Esophagus (tissue), 2 donors: ENCODE measurements around the gene SAP30L. TPM values are rescaled to one million over a fixed set of nuclear protein-coding genes. Genes with fewer than 3 reads are reported as not detected.

ENCODE experiments used
- H3K27ac ChIP-seq, 2 donors: one replicate each; pipeline ENCODE4 v1.5.1; 2013; ENCODE audit warnings: low read depth in 2 of 2, mild to moderate bottlenecking in 2 of 2, inconsistent platforms in 1 of 2, low read length in 1 of 2, moderate library complexity in 1 of 2
- H3K27me3 ChIP-seq, 2 donors: one replicate each; pipeline ENCODE4 v1.6.1; 2013; ENCODE audit warnings: low read length in 2 of 2, control low read depth in 1 of 2, mild to moderate bottlenecking in 1 of 2; ENCODE audit not compliant: insufficient read depth in 2 of 2, control insufficient read depth in 1 of 2
- H3K36me3 ChIP-seq, 2 donors: one replicate each; pipeline ENCODE4 v1.6.1; 2013; ENCODE audit warnings: low read length in 1 of 2; ENCODE audit not compliant: control insufficient read depth in 2 of 2, insufficient read depth in 2 of 2
- H3K4me1 ChIP-seq, 2 donors: one replicate each; pipeline ENCODE4 v1.6.1; 2013; ENCODE audit warnings: low read length in 1 of 2; ENCODE audit not compliant: control insufficient read depth in 2 of 2, insufficient read depth in 2 of 2
- H3K4me3 ChIP-seq, 2 donors: one replicate each; pipeline ENCODE4 v1.5.1; 2013; ENCODE audit warnings: low read length in 2 of 2, mild to moderate bottlenecking in 2 of 2, low read depth in 1 of 2, moderate library complexity in 1 of 2
- H3K9me3 ChIP-seq, 2 donors: one replicate each; pipeline ENCODE4 v1.6.1; 2013; ENCODE audit warnings: mild to moderate bottlenecking in 2 of 2, low read depth in 1 of 2, low read length in 1 of 2, moderate library complexity in 1 of 2; ENCODE audit not compliant: control insufficient read depth in 2 of 2, insufficient read depth in 1 of 2
- WGBS, 2 donors: extraction: QIAGEN DNeasy Blood & Tissue Kit; methylation state at CpG; one replicate each; pipeline ENCODE4 v1.1.7; 2013; 5-methylcytosine and 5-hydroxymethylcytosine counted together
- polyA plus RNA-seq, 2 donors: library from polyadenylated mRNA; stranded (reverse); fragments of 200-250 nt; gene quantifications; one replicate each; pipeline ENCODE4 v1.2.3, GENCODE V29; 2013
- donor health status: healthy with polysubstance abuse.
- donor health status: Bipolar disorder and iron deficiency.

SAP30L gene
- polyA plus RNA-seq, 2 donors: 11.8 to 16.3 TPM

DNA sequence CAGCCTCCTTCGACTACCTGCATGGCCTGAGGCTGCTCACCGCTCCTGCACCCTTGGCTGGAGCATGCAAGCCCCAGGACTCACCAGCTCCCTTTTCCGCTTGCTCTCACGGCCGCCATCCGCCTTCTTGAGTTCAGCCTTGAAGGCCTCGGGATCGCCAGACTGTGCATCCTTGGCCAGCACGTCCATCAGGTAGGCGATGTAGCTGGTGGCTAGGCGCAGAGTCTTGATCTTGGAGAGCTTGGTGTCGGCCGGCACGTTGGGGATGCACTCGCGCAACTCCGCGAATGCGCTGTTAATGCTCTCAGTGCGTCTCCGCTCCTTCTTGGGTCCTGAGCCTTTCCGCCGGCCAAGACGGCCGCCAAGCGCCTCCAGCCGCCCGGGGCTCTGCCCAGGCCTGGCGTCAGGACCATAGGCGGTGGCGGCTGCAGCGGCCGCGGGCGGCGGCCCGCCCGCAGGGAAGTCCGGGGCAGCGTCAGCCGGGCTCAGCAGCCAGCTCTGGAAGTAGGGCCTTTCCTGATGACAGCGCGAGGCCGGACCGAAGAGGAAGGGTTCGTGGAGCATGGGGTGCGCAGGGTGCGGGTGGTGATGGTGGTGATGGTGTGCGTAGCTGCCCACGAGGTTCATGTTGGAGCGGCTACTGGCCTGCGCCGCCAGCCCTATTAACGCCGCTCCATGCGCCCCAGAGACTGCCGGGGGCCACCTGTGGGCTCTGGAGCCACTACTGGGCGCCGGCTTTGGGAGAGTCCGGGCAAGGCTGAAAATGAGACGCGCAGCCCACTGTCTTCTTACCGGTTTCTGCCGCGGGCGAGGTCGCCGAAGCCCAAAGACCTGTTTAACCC, 31.8 kb downstream of the SAP30L start:
- H3K36me3 ChIP-seq: no peaks in the 10 kb centered on the region
- no peak overlapping the region for H3K27ac ChIP-seq
- H3K4me3 ChIP-seq: peak overlapping the region in 1 of 2 donors; percentile 30
- peaks cover 16 to 69% of the 10 kb centered on the region in 2 donors for H3K27me3 ChIP-seq
- 4% methylated on average over 67 to 68 of the region's 68 CpGs for WGBS, 2 donors
- peaks cover 2 to 3% of the 10 kb centered on the region in 2 donors for H3K9me3 ChIP-seq
- H3K4me1 ChIP-seq: peaks cover 18 to 23% of the 10 kb centered on the region in 2 donors

- Histone ChIP-seq H3K4me1 (peaks cover 18 to 23% of the 10 kb centered on the region in 2 donors), H3K27me3 (peaks cover 16 to 66% of the 10 kb centered on the region in 2 donors), H3K36me3 (no peaks in the 10 kb centered on the region), H3K9me3 (peaks cover 2 to 3% of the 10 kb centered on the region in 2 donors), H3K4me3 (peak within 1 kb of the TSS in 1 of 2 donors; percentile 30), H3K27ac (no peak within 1 kb of the TSS)
- WGBS, 2 donors: 1 to 2% methylated on average over 20 of the region's 20 CpGs
Observed at GRCh38 chr5:154478224-154478565, 32.4 kb downstream of the SAP30L start, which contains the start of gene HAND1. Gene HAND1 (minus strand): TSS chr5:154478227. CDS start chr5:154478008, 219 bp downstream.

- no peak overlapping the region for H3K27ac ChIP-seq
- H3K9me3 ChIP-seq: peaks cover 2 to 3% of the 10 kb centered on the region in 2 donors
- H3K4me3 ChIP-seq: peak overlapping the region in 1 of 2 donors; percentile 30
- WGBS, 2 donors: 6 to 9% methylated on average over 25 to 27 of the region's 27 CpGs
- H3K4me1 ChIP-seq: peaks cover 18 to 20% of the 10 kb centered on the region in 2 donors
- peaks cover 16 to 61% of the 10 kb centered on the region in 2 donors for H3K27me3 ChIP-seq
- H3K36me3 ChIP-seq: no peaks in the 10 kb centered on the region
Observed at GRCh38 chr5:154478752-154479159, 33.0 kb downstream of the SAP30L start.

DNA sequence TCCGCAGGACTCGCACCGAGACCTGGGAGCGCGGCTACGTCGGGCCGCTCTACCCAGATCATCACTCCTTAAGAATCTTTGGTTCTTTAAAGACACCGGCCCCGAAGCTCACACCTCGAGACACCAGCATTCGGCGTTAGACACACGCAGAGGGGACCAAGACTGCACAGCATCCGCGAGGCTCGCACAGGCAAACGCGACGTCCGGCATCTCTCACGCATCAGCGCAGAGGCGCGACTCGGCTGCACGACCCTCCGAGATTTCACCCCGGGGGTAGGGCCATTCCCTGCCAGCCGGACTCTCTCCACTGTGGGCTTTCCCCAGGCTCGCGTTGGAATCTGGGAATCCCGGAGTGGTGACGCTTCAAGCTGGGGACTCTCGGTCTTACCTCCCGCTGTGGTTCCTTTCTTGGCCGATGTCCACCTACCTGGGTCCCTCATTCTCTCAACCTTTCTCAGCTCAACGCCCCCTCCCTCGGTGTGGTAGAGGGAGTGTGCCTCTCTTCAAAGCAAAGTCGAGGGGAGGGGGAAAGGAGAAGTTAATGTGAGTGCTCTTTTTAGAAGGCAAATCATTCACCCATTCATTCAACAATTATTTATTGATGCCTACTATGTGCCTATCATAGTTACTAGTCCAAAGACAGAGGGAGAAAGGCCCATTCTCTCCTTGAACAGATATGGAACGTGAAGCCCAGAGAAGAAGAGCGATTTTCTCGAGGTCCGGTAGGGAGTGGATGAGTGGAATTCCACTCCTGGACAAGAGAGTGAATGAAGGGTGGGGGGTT, 33.6 kb downstream of the SAP30L start:
- no peak overlapping the region for H3K27ac ChIP-seq
- H3K27me3 ChIP-seq: peaks cover 15 to 59% of the 10 kb centered on the region in 2 donors
- no peak overlapping the region for H3K4me3 ChIP-seq
- H3K9me3 ChIP-seq: peaks cover 2 to 3% of the 10 kb centered on the region in 2 donors
- H3K4me1 ChIP-seq: peaks cover 17 to 18% of the 10 kb centered on the region in 2 donors
- H3K36me3 ChIP-seq: no peaks in the 10 kb centered on the region
- WGBS, 2 donors: 4% methylated on average over 43 to 44 of the region's 44 CpGs

- Histone ChIP-seq H3K9me3 (peaks cover 0 to 3% of the 10 kb centered on the region in 2 donors), H3K4me1 (peaks cover 17 to 18% of the 10 kb centered on the region in 2 donors), H3K27ac (no peak overlapping the region), H3K36me3 (no peaks in the 10 kb centered on the region), H3K27me3 (peaks cover 18 to 58% of the 10 kb centered on the region in 2 donors), H3K4me3 (no peak overlapping the region)
- WGBS, 2 donors: 7 to 12% methylated on average over 21 to 31 of the region's 31 CpGs
Observed at GRCh38 chr5:154479944-154480750, 34.4 kb downstream of the SAP30L start.

DNA sequence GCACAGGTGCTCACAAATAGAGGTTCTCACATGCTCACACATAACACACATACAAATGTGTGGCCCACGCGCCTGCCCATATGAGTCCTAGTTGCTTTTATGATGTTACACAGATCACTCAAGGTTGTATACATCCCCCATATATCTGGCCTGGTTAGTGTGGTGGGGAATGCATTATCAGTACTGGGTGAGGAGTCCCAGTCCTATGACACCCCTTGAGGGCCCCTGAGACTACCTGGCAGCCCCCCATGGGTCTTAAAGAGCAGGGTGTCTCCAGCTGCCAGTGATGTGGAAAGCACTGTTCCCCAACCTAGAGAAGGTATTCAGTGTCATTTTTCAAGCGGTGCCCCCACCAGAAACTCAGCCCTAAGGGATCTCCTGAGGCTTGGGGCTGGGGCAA, 35.0 kb downstream of the SAP30L start:
- peaks cover 18 to 57% of the 10 kb centered on the region in 2 donors for H3K27me3 ChIP-seq
- H3K9me3 ChIP-seq: peaks cover 0 to 3% of the 10 kb centered on the region in 2 donors
- no peaks in the 10 kb centered on the region for H3K36me3 ChIP-seq
- peaks cover 17 to 18% of the 10 kb centered on the region in 2 donors for H3K4me1 ChIP-seq
- no peak overlapping the region for H3K4me3 ChIP-seq
- no peak overlapping the region for H3K27ac ChIP-seq
- WGBS, 2 donors: 14 to 19% methylated on average over 3 of the region's 3 CpGs

- H3K4me1 ChIP-seq: peaks cover 14 to 15% of the 10 kb centered on the region in 2 donors
- H3K36me3 ChIP-seq: no peaks in the 10 kb centered on the region
- peaks cover 18 to 51% of the 10 kb centered on the region in 2 donors for H3K27me3 ChIP-seq
- no peak overlapping the region for H3K27ac ChIP-seq
- H3K9me3 ChIP-seq: peaks cover 0 to 3% of the 10 kb centered on the region in 2 donors
- no peak overlapping the region for H3K4me3 ChIP-seq
- 17 to 22% methylated on average over 11 of the region's 11 CpGs for WGBS, 2 donors
Observed at GRCh38 chr5:154481584-154482381, 36.0 kb downstream of the SAP30L start.

DNA sequence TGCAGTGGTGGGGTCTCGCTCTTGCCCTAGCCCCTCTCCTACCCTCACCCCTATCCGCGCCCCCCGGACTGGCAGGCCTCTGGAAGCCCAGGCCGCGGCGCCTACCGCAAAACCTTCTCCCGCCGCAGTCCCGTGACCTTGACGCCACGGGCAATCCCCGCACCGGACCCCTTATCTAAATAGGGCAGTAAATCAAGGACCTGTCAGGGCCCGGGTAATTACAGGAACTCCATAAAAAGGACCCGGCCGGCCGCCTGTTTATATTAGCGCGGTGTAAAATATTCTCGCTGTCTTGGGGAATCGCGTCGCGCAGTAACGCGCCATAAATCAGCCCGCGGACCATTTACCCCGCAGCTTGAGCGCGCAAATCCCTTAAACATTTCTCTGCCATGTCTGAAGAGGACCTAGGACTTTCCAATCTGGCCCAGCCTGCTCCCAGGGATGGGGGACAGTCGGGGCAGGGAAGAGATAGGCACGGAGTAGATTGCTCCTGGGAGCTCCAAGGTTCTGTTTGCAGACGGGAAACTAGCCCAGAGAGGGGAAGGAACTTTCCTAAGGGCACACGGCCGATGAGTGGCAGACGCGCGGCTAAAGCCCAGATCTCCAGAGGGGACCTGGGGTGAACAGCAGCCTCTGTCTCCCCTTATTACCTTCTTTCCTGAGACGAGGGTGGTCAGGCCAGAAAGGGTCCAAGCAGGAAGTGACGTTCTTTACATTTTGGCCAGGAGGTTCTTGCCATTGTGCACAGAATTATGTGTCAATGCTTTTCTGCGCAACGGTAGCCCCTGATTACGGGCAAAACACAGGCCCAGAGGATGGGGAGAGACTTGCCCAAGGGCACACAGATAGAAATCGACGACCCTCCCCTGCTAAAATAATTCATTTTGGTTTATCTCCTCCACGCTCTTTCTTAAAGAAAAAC, 37.0 kb downstream of the SAP30L start:
- WGBS, 2 donors: 6 to 11% methylated on average over 49 of the region's 49 CpGs
- Histone ChIP-seq H3K4me3 (no peak overlapping the region), H3K27ac (no peak overlapping the region), H3K36me3 (no peaks in the 10 kb centered on the region), H3K4me1 (peaks cover 8 to 12% of the 10 kb centered on the region in 2 donors), H3K27me3 (peaks cover 15 to 44% of the 10 kb centered on the region in 2 donors), H3K9me3 (peaks cover 0 to 2% of the 10 kb centered on the region in 2 donors)
